ENCODE results near the gene ADCY7.

DNA sequence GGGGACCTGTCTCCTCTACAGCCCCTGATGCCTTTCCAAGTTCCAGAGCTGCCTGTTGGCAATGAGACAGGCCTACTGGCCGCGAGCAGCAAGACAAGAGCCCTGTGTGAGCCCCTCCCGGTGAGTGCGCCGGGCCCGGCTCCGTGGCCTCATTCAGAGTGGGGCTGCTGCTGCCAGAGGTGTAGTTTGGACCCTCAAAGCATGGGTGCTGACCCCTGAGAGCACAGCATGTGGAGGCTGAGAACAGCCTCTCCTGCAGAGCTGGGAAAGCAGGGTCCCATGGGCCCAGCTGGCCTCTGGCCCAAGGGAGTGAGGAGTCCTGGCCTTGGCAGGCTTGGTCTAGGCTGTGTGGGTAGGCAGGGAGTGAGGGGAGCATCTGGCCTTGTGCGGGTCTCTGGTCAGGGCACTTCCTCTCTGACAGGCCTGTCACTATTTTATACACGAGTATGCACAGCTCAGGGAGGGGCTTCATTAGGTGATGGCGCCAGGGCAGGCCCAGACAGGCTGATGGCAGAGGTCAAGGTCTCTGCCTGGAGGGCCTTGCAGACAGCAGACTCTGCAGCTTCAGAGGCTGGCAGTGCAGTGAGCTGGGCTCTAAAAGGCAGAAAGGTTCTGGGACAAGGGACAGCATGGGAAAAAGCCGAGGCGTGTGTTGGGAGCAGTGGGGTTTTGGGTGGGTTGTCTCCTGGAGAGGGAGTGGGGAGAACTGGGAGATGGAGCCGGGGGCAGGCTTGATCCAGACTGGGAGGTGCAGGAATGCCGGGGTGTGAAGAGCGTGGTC, 43.4 kb downstream of the ADCY7 start:
- no peak for TF ChIP-seq POLR2A (IDR thresholded peaks at IDR 0.05)
- TF ChIP-seq, protein P1, sequence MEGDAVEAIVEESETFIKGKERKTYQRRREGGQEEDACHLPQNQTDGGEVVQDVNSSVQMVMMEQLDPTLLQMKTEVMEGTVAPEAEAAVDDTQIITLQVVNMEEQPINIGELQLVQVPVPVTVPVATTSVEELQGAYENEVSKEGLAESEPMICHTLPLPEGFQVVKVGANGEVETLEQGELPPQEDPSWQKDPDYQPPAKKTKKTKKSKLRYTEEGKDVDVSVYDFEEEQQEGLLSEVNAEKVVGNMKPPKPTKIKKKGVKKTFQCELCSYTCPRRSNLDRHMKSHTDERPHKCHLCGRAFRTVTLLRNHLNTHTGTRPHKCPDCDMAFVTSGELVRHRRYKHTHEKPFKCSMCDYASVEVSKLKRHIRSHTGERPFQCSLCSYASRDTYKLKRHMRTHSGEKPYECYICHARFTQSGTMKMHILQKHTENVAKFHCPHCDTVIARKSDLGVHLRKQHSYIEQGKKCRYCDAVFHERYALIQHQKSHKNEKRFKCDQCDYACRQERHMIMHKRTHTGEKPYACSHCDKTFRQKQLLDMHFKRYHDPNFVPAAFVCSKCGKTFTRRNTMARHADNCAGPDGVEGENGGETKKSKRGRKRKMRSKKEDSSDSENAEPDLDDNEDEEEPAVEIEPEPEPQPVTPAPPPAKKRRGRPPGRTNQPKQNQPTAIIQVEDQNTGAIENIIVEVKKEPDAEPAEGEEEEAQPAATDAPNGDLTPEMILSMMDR (IDR thresholded peaks at IDR 0.05), result no peak
